ENCODE measurements around the gene MCEE. TPM values are rescaled to one million over a fixed set of nuclear protein-coding genes. Genes with fewer than 3 reads are reported as not detected.
"Not testable (repeated sequence)": the region's sequence is repeated elsewhere in the genome, so short reads cannot be mapped to it uniquely, and the experiment has no call there.

Gene MCEE
- total RNA-seq, 3 donors from 2014 or later: 18.2 to 22.8 (median 19.1) TPM

- Histone ChIP-seq H3K36me3 (ENCODE audit: low read depth) (peaks cover 7% of the 10 kb centered on the region), H3K4me3 (no peak overlapping the region), H3K4me1 (ENCODE audit: low read depth) (no peaks in the 10 kb centered on the region), H3K9me3 (no peaks in the 10 kb centered on the region)
- DNase-seq: no peak
- peak; percentile 16 for ATAC-seq
- TF ChIP-seq CTCF (IDR thresholded peaks at IDR 0.05): no peak
- intact Hi-C loops (cut with DNase I, micrococcal nuclease): no loop called here
Observed at GRCh38 chr2:71150082-71150816, 20.2 kb upstream of the MCEE start.

- no peak for TF ChIP-seq CTCF (IDR thresholded peaks at IDR 0.05)
- Histone ChIP-seq H3K36me3 (ENCODE audit: low read depth) (peaks cover 7% of the 10 kb centered on the region), H3K4me3 (no peak overlapping the region), H3K9me3 (no peaks in the 10 kb centered on the region), H3K4me1 (ENCODE audit: low read depth) (no peaks in the 10 kb centered on the region)
- DNase-seq (no peak), ATAC-seq (no peak)
- intact Hi-C loops (cut with DNase I, micrococcal nuclease): no loop called here
Observed at GRCh38 chr2:71148506-71149063, 18.6 kb upstream of the MCEE start.

GRCh38 chr2:71143782-71144181 lies 13.8 kb upstream of the MCEE start:
- no peaks in the 10 kb centered on the region for H3K4me1 ChIP-seq (ENCODE audit: low read depth)
- H3K9me3 ChIP-seq: no peaks in the 10 kb centered on the region
- intact Hi-C loops (cut with DNase I, micrococcal nuclease): no loop called here
- ATAC-seq: no peak
- TF ChIP-seq CTCF (IDR thresholded peaks at IDR 0.05): no peak
- H3K4me3 ChIP-seq: no peak overlapping the region
- DNase-seq: no peak
- H3K36me3 ChIP-seq (ENCODE audit: low read depth): peaks cover 7% of the 10 kb centered on the region

GRCh38 chr2:71136174-71136573 lies 6.1 kb upstream of the MCEE start:
- Histone ChIP-seq H3K9me3 (no peaks in the 10 kb centered on the region), H3K4me3 (no peak overlapping the region), H3K36me3 (ENCODE audit: low read depth) (peaks cover 3% of the 10 kb centered on the region), H3K4me1 (ENCODE audit: low read depth) (peaks cover 15% of the 10 kb centered on the region)
- DNase-seq: no peak
- ATAC-seq: no peak
- no peak for TF ChIP-seq CTCF (IDR thresholded peaks at IDR 0.05)
- intact Hi-C loops (cut with DNase I, micrococcal nuclease): no loop called here

GRCh38 chr2:71133603-71134002 lies 3.6 kb upstream of the MCEE start:
- intact Hi-C loops (cut with DNase I, micrococcal nuclease): no loop called here
- peaks cover 3% of the 10 kb centered on the region for H3K36me3 ChIP-seq (ENCODE audit: low read depth)
- ATAC-seq (no peak), DNase-seq (no peak)
- TF ChIP-seq CTCF (IDR thresholded peaks at IDR 0.05): no peak
- H3K4me3 ChIP-seq: no peak overlapping the region
- H3K4me1 ChIP-seq (ENCODE audit: low read depth): peaks cover 19% of the 10 kb centered on the region
- H3K9me3 ChIP-seq: no peaks in the 10 kb centered on the region

- DNase-seq; intact Hi-C loops (cut with DNase I, micrococcal nuclease); H3K36me3 ChIP-seq (ENCODE audit: low read depth); H3K9me3 ChIP-seq; H3K4me3 ChIP-seq; ATAC-seq: not testable (repeated sequence)
- H3K4me1 ChIP-seq (ENCODE audit: low read depth): peaks cover 23% of the 10 kb centered on the region
Observed at GRCh38 chr2:71131387-71132166, 1.5 kb upstream of the MCEE start.

Data from mucosa of descending colon (tissue), 3 donors.